GM19043 (cell line): ENCODE data around the gene CDC14B.
"Not testable (repeated sequence)": the region's sequence is repeated elsewhere in the genome, so short reads cannot be mapped to it uniquely, and the experiment has no call there.

Source experiments
- ATAC-seq: cut with Tn5 transposase; IDR thresholded peaks from one replicate; pipeline ENCODE4 v1.9.1; 2021; ENCODE audit warnings: low read depth; ENCODE audit not compliant: unreplicated experiment

Gene CDC14B

GRCh38 chr9:96553070-96553469 lies 66.6 kb downstream of the CDC14B start:
- ATAC-seq: no peak

GRCh38 chr9:96551403-96551802 lies 68.2 kb downstream of the CDC14B start:
- no peak for ATAC-seq

- no peak for ATAC-seq
Measured at GRCh38 chr9:96550659-96551058, 69.0 kb downstream of the CDC14B start.

- not testable (repeated sequence) for ATAC-seq
Measured at GRCh38 chr9:96543131-96543530, 76.5 kb downstream of the CDC14B start.

GRCh38 chr9:96540106-96540505 lies 79.5 kb downstream of the CDC14B start:
- ATAC-seq: no peak

GRCh38 chr9:96532173-96532572 lies 87.5 kb downstream of the CDC14B start:
- ATAC-seq: no peak

- ATAC-seq: no peak
Measured at GRCh38 chr9:96524764-96525163, 94.9 kb downstream of the CDC14B start.

GRCh38 chr9:96524045-96524444 lies 95.6 kb downstream of the CDC14B start:
- ATAC-seq: no peak

GRCh38 chr9:96523374-96523773 lies 96.3 kb downstream of the CDC14B start:
- no peak for ATAC-seq

GRCh38 chr9:96522366-96522765 lies 97.3 kb downstream of the CDC14B start:
- no peak for ATAC-seq

- ATAC-seq: no peak
Measured at GRCh38 chr9:96519787-96520186, 99.9 kb downstream of the CDC14B start.

- ATAC-seq: no peak
Measured at GRCh38 chr9:96519095-96519494, 100.5 kb downstream of the CDC14B start.

- no peak for ATAC-seq
Measured at GRCh38 chr9:96515621-96516470, 103.8 kb downstream of the CDC14B start.

GRCh38 chr9:96514800-96515158 lies 104.9 kb downstream of the CDC14B start:
- ATAC-seq: no peak

GRCh38 chr9:96514108-96514799 lies 105.4 kb downstream of the CDC14B start:
- ATAC-seq: no peak

GRCh38 chr9:96513622-96514021 lies 106.0 kb downstream of the CDC14B start:
- ATAC-seq: no peak

GRCh38 chr9:96512240-96512639 lies 107.4 kb downstream of the CDC14B start:
- no peak for ATAC-seq

- ATAC-seq: no peak
Measured at GRCh38 chr9:96510258-96510657, 109.4 kb downstream of the CDC14B start.

GRCh38 chr9:96509848-96510247 lies 109.8 kb downstream of the CDC14B start:
- ATAC-seq: no peak

- no peak for ATAC-seq
Measured at GRCh38 chr9:96509026-96509425, 110.6 kb downstream of the CDC14B start.

GRCh38 chr9:96508227-96508940 lies 111.3 kb downstream of the CDC14B start:
- ATAC-seq: no peak
